ENCODE results near the gene KCNN2. TPM values are rescaled to one million over a fixed set of nuclear protein-coding genes. Genes with fewer than 3 reads are reported as not detected.

The KCNN2 gene
- total RNA-seq, 1 donor from 2014 or later = 2.3 TPM

DNA sequence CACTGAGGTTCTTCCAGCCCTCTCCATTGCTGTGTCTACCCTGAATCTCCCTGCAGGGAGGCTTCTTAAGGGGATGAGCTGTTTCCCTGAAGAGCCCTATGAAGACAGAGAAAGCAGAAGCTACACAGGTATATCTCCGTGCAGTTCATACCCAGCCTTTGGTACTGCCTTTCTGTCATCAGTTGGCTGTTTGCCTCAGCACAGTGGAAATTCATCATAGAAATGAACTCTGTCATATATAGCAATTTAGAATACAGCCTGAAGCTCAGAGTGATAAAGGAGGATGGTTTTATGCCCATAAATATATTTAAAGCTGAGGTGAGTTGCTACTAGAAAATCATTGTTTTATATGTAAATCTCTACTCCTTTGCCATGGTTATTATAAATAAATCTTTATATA is 42.6 kb upstream of the KCNN2 start:
- Mint-ChIP-seq H3K4me3 (ENCODE audit: unreplicated experiment) (no peak overlapping the region), H3K36me3 (ENCODE audit: unreplicated experiment) (no peaks in the 10 kb centered on the region), H3K27me3 (ENCODE audit: unreplicated experiment) (no peaks in the 10 kb centered on the region), H3K9me3 (ENCODE audit: unreplicated experiment) (no peaks in the 10 kb centered on the region), H3K4me1 (ENCODE audit: low read depth, unreplicated experiment) (no peaks in the 10 kb centered on the region), H3K27ac (ENCODE audit: unreplicated experiment) (no peak overlapping the region)
- TF ChIP-seq, protein P1, sequence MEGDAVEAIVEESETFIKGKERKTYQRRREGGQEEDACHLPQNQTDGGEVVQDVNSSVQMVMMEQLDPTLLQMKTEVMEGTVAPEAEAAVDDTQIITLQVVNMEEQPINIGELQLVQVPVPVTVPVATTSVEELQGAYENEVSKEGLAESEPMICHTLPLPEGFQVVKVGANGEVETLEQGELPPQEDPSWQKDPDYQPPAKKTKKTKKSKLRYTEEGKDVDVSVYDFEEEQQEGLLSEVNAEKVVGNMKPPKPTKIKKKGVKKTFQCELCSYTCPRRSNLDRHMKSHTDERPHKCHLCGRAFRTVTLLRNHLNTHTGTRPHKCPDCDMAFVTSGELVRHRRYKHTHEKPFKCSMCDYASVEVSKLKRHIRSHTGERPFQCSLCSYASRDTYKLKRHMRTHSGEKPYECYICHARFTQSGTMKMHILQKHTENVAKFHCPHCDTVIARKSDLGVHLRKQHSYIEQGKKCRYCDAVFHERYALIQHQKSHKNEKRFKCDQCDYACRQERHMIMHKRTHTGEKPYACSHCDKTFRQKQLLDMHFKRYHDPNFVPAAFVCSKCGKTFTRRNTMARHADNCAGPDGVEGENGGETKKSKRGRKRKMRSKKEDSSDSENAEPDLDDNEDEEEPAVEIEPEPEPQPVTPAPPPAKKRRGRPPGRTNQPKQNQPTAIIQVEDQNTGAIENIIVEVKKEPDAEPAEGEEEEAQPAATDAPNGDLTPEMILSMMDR (IDR thresholded peaks at IDR 0.05; ENCODE audit: partially characterized antibody, unreplicated experiment) = no peak
- DNase-seq = no peak

DNA sequence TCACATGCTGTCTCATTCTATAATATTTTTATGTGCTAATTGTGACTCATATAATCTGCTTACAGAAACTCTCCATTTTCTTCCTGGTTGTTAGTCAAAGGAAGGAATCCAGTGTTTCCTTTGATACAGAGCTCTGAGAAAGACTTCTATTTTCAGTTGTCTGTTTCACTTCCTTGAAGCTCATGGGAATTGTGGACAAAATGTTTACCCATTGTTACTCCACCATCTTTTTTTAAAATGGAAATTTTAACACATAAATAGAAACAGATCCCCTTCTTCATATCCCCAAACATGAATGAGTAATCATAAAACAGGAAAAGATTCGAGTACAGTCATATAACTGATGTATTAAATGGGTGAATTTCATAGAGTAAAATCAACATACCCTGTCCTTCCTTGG is 42.0 kb upstream of the KCNN2 start:
- no peak overlapping the region for H3K27ac Mint-ChIP-seq (ENCODE audit: unreplicated experiment)
- H3K4me1 Mint-ChIP-seq (ENCODE audit: low read depth, unreplicated experiment) = no peaks in the 10 kb centered on the region
- H3K9me3 Mint-ChIP-seq (ENCODE audit: unreplicated experiment) = no peaks in the 10 kb centered on the region
- no peak overlapping the region for H3K4me3 Mint-ChIP-seq (ENCODE audit: unreplicated experiment)
- no peaks in the 10 kb centered on the region for H3K27me3 Mint-ChIP-seq (ENCODE audit: unreplicated experiment)
- TF ChIP-seq, protein P1 (IDR thresholded peaks at IDR 0.05; ENCODE audit: partially characterized antibody, unreplicated experiment) = no peak
- H3K36me3 Mint-ChIP-seq (ENCODE audit: unreplicated experiment) = no peaks in the 10 kb centered on the region
- DNase-seq = no peak

DNA sequence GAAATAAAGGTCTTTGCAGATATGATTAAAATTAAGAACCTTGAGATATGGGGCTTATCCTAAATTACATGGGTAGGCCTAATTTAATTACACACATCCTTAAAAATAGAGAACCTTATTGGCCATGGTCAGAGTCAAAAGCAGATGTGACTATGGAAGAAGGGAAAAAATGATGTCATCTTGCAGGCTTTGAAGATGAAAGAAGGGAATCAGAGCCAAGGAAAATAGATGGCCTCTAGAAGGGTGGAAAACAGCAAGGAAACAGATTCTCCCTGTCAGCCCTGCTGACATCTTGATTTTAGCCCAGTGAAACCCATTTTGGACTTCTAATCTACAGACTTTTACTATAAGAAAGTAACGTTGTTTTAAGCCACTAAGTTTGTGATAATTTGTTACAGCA is 37.6 kb upstream of the KCNN2 start:
- TF ChIP-seq, protein P1 (IDR thresholded peaks at IDR 0.05; ENCODE audit: partially characterized antibody, unreplicated experiment) = no peak
- H3K27me3 Mint-ChIP-seq (ENCODE audit: unreplicated experiment) = peaks cover 2% of the 10 kb centered on the region
- H3K36me3 Mint-ChIP-seq (ENCODE audit: unreplicated experiment) = no peaks in the 10 kb centered on the region
- no peak for DNase-seq
- no peak overlapping the region for H3K4me3 Mint-ChIP-seq (ENCODE audit: unreplicated experiment)
- H3K9me3 Mint-ChIP-seq (ENCODE audit: unreplicated experiment) = no peaks in the 10 kb centered on the region
- no peaks in the 10 kb centered on the region for H3K4me1 Mint-ChIP-seq (ENCODE audit: low read depth, unreplicated experiment)
- H3K27ac Mint-ChIP-seq (ENCODE audit: unreplicated experiment) = no peak overlapping the region

DNA sequence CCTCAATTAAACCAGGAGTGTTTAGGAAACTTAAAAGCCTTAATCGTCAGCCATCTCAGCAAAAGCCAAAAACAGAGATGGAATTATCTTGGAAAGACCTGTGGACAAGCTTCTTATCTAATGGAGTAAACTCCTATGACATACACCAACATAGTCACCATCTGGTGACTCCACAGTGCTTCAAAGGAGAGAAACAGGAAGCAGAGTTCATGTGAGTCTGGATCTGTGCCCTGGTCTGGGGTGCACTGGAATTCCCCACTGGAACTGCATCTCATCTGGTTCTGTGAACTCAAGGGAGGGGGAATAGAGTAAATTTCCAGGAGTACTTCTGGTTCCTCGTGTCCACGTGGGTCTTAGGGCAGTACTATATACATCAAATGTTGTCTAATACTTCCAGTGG is 36.3 kb upstream of the KCNN2 start:
- Mint-ChIP-seq H3K27ac (ENCODE audit: unreplicated experiment) (no peak overlapping the region), H3K4me3 (ENCODE audit: unreplicated experiment) (no peak overlapping the region), H3K36me3 (ENCODE audit: unreplicated experiment) (no peaks in the 10 kb centered on the region), H3K4me1 (ENCODE audit: low read depth, unreplicated experiment) (no peaks in the 10 kb centered on the region), H3K27me3 (ENCODE audit: unreplicated experiment) (peaks cover 2% of the 10 kb centered on the region), H3K9me3 (ENCODE audit: unreplicated experiment) (no peaks in the 10 kb centered on the region)
- DNase-seq = no peak
- TF ChIP-seq, protein P1 (IDR thresholded peaks at IDR 0.05; ENCODE audit: partially characterized antibody, unreplicated experiment) = no peak

DNA sequence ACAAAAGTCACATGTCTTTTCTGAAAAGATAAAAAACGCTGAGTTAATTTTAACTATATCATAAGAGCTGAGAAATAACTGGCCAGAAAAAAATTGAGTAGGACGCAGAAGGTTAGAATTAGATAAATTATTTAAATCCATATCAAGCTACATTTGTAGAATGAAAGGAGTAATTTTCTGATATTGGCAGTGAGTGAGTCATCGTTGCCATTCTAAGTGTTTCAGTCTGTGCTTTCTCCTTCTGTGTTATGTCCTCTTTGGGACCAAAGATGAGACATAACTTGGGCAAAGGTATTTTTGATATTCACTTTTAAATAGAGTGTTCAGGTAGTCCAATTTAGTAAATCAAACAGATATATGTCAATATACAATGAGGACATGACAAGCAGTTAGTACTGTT is 34.4 kb upstream of the KCNN2 start:
- Mint-ChIP-seq H3K27me3 (ENCODE audit: unreplicated experiment) (peaks cover 2% of the 10 kb centered on the region), H3K4me3 (ENCODE audit: unreplicated experiment) (no peak overlapping the region), H3K4me1 (ENCODE audit: low read depth, unreplicated experiment) (no peaks in the 10 kb centered on the region), H3K9me3 (ENCODE audit: unreplicated experiment) (no peaks in the 10 kb centered on the region), H3K27ac (ENCODE audit: unreplicated experiment) (no peak overlapping the region), H3K36me3 (ENCODE audit: unreplicated experiment) (no peaks in the 10 kb centered on the region)
- TF ChIP-seq, protein P1 (IDR thresholded peaks at IDR 0.05; ENCODE audit: partially characterized antibody, unreplicated experiment) = no peak
- DNase-seq = no peak

All from glutamatergic neuron (in vitro differentiated cells).